GM12872 (cell line): ENCODE results near the gene C20orf144.

Source experiments
- CTCF ChIP-seq: IDR thresholded peaks from 3 replicates; pipeline ENCODE4 v1.5.1; 2011; ENCODE audit warnings: low read depth, mild to moderate bottlenecking, low read length, moderate library complexity; ENCODE audit not compliant: insufficient read depth

The C20orf144 gene

GRCh38 chr20:33645396-33645795 is 16.7 kb upstream of the C20orf144 start:
- no peak for TF ChIP-seq CTCF

GRCh38 chr20:33646191-33646590 is 15.9 kb upstream of the C20orf144 start:
- TF ChIP-seq CTCF: no peak

- no peak for TF ChIP-seq CTCF
Observed at GRCh38 chr20:33647603-33648395, 14.3 kb upstream of the C20orf144 start.

- TF ChIP-seq CTCF: no peak
Observed at GRCh38 chr20:33648396-33649004, 13.6 kb upstream of the C20orf144 start.

- TF ChIP-seq CTCF: no peak
Observed at GRCh38 chr20:33649201-33649681, 12.9 kb upstream of the C20orf144 start.

- no peak for TF ChIP-seq CTCF
Observed at GRCh38 chr20:33650111-33650752, 11.9 kb upstream of the C20orf144 start.

GRCh38 chr20:33650753-33651561 is 11.2 kb upstream of the C20orf144 start:
- TF ChIP-seq CTCF: no peak
